Measurements from ENCODE around the gene SYAP1.

DNA sequence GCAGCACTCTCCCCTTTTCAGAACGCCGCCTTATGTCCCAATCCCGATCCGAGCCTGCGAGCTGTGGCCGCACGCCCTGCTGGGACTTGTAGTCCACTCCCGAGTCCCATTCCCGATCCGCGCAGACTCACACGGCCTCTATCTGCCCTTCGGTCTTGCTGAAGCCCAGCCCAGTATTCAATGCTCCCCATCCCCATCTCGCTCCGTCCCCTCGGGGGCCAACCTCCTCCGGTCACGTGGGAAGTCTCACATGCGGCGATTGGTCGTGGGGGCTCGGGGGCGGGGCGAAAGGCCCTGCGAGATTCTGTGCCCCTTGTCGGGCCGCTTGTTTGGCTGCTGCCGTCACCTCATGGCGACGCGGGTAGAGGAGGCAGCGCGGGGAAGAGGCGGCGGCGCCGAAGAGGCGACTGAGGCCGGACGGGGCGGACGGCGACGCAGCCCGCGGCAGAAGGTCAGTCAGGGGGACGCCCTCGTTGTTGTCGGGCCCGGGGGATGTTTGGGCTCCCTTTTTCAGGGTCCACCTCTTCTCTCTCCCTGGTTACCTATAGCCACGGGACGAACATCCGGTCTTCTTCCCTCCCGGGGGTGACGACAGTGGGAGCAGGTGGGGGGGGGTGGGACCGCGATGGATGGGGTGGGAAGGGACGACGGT is 66.9 kb downstream of the SYAP1 start, which contains the start of gene TXLNG:
- TF ChIP-seq POLR2A (IDR thresholded peaks at IDR 0.05), result peak; percentile 87 to 91
- TF ChIP-seq, protein P1, sequence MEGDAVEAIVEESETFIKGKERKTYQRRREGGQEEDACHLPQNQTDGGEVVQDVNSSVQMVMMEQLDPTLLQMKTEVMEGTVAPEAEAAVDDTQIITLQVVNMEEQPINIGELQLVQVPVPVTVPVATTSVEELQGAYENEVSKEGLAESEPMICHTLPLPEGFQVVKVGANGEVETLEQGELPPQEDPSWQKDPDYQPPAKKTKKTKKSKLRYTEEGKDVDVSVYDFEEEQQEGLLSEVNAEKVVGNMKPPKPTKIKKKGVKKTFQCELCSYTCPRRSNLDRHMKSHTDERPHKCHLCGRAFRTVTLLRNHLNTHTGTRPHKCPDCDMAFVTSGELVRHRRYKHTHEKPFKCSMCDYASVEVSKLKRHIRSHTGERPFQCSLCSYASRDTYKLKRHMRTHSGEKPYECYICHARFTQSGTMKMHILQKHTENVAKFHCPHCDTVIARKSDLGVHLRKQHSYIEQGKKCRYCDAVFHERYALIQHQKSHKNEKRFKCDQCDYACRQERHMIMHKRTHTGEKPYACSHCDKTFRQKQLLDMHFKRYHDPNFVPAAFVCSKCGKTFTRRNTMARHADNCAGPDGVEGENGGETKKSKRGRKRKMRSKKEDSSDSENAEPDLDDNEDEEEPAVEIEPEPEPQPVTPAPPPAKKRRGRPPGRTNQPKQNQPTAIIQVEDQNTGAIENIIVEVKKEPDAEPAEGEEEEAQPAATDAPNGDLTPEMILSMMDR (IDR thresholded peaks at IDR 0.05), result no peak

Data from gastroesophageal sphincter (tissue), 3 donors.